CD4-positive, CD25-positive, alpha-beta regulatory T cell (primary cell): ENCODE measurements around the gene TFF1. TPM values are rescaled to one million over a fixed set of nuclear protein-coding genes. Genes with fewer than 3 reads are reported as not detected.

Experiments
- ATAC-seq, 2 donors: fragments of 150-1000 bp; cut with Tn5 transposase; one replicate each; pipeline ENCODE4 v1.10.0; 2021; ENCODE audit warnings: low read depth in 2 of 2, moderate number of reproducible peaks in 2 of 2, moderate library complexity in 1 of 2
- DNase-seq, 3 donors: peaks; one replicate each; pipeline versions ENCODE4 v3.0.0 to v3.0.0-alpha.2; 2012 to 2022; ENCODE audit warnings: mixed read lengths in 1 of 3
- H3K27ac ChIP-seq: one replicate; pipeline ENCODE4 v1.7.0; 2013; ENCODE audit warnings: mild to moderate bottlenecking, low read length; ENCODE audit not compliant: insufficient read depth, poor library complexity, severe bottlenecking
- H3K27me3 ChIP-seq: one replicate; pipeline ENCODE4 v1.7.0; 2013; ENCODE audit warnings: low read length; ENCODE audit not compliant: control insufficient read depth, insufficient read depth
- H3K36me3 ChIP-seq: one replicate; pipeline ENCODE4 v1.7.0; 2013; ENCODE audit warnings: mild to moderate bottlenecking, low read length, moderate library complexity; ENCODE audit not compliant: control insufficient read depth, insufficient read depth
- H3K4me1 ChIP-seq: 2 replicates; pipeline ENCODE4 v1.7.0; 2013; ENCODE audit warnings: mild to moderate bottlenecking, low read length; ENCODE audit not compliant: insufficient read depth, control insufficient read depth, poor library complexity, severe bottlenecking
- H3K4me3 ChIP-seq: one replicate; pipeline ENCODE4 v1.7.0; 2013; ENCODE audit warnings: low read depth, mild to moderate bottlenecking, low read length, moderate library complexity
- H3K9me3 ChIP-seq, 2 experiments: 1 replicate in 1 of 2; 2 replicates in 1 of 2; pipeline ENCODE4 v1.7.0; 2013; ENCODE audit warnings: low read length in 2 of 2, mild to moderate bottlenecking in 1 of 2, moderate library complexity in 1 of 2; ENCODE audit not compliant: control insufficient read depth in 2 of 2
- H3K27ac Mint-ChIP-seq, 3 donors: one replicate each; pipeline ENCODE4 v1.8.0; 2020 to 2022; ENCODE audit warnings: mild to moderate bottlenecking in 3 of 3, mixed read lengths in 3 of 3, moderate library complexity in 2 of 3
- H3K27me3 Mint-ChIP-seq: one replicate; pipeline ENCODE4 v1.8.0; 2022; ENCODE audit warnings: mild to moderate bottlenecking, mixed read lengths
- H3K36me3 Mint-ChIP-seq: one replicate; pipeline ENCODE4 v1.8.0; 2020; ENCODE audit warnings: mixed read lengths
- H3K4me1 Mint-ChIP-seq, 4 donors: one replicate each; pipeline ENCODE4 v1.8.0; 2020 to 2022; ENCODE audit warnings: mixed read lengths in 4 of 4, mild to moderate bottlenecking in 1 of 4
- H3K4me3 Mint-ChIP-seq, 4 donors: one replicate each; pipeline ENCODE4 v1.8.0; 2020 to 2022; ENCODE audit warnings: mild to moderate bottlenecking in 4 of 4, mixed read lengths in 4 of 4, moderate library complexity in 3 of 4
- H3K9me3 Mint-ChIP-seq, 7 donors: one replicate each; pipeline ENCODE4 v1.8.0; 2020 to 2022; ENCODE audit warnings: mixed read lengths in 7 of 7, mild to moderate bottlenecking in 3 of 7, moderate library complexity in 2 of 7
- polyA plus RNA-seq, 4 donors: library from polyadenylated mRNA; unstranded; fragments of 300-500 nt; fragmentation: Illumina TruSeq; gene quantifications; one replicate each; pipeline ENCODE4 v1.2.3, GENCODE V29; 2021
- total RNA-seq: library from RNA; stranded (reverse); gene quantifications from one replicate; pipeline ENCODE4 v1.2.3, GENCODE V29; 2022

Gene TFF1
- total and polyA plus RNA-seq, 5 donors from 2014 or later: not detected

DNA sequence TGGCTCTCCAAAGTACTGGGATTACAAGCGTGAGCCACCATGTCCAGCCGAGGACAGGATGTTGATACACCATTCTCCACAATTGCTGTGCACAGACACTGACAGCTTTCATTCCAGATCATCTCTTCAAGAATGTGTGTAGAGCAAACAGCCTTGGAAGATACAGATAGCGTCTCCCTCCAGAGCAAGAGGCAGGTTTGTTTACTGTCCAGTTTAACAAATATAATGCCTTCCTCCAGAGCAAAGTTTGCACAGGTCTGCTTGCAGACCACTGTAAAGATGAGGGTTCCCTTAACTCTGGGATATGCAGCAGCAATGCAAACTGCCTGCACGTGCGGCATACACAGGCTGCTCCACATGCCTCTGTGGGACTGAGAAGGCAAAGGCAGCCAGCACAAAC lies 25.0 kb upstream of the TFF1 start:
- Mint-ChIP-seq H3K4me3 (no peak overlapping the region), H3K27me3 (no peaks in the 10 kb centered on the region), H3K36me3 (no peaks in the 10 kb centered on the region)

DNA sequence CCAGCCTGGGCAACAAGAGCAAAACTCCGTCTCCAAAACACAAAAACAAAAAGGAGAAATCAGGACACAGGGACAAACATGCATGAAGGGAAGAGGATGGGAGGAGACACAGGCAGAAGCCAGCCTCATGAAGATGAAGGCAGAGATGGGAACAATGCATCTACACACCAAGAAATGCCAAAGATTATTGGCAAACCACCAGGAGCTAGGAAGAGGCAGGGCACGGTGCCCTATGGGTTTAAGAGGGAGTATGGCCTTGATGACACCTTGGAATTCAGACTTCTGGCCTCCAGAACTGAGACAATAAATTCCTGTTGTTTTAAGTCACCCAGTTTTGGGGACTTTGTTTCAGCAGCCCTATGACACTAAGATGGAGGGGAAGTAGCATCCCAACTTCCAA lies 24.4 kb upstream of the TFF1 start:
- H3K4me3 ChIP-seq: no peak overlapping the region
- Mint-ChIP-seq H3K36me3 (no peaks in the 10 kb centered on the region), H3K4me3 (no peak overlapping the region), H3K9me3 (no peaks in the 10 kb centered on the region), H3K27me3 (no peaks in the 10 kb centered on the region), H3K4me1 (peaks cover 11 to 41% (median 20%) of the 10 kb centered on the region in 4 donors), H3K27ac (peak overlapping the region; percentile 47 to 76 (median 65))
- no peak for DNase-seq
- no peak overlapping the region for H3K27ac ChIP-seq
- ATAC-seq: no peak
- H3K9me3 ChIP-seq: no peaks in the 10 kb centered on the region
- no peaks in the 10 kb centered on the region for H3K36me3 ChIP-seq
- H3K4me1 ChIP-seq: peaks cover 9% of the 10 kb centered on the region
- no peaks in the 10 kb centered on the region for H3K27me3 ChIP-seq

More for the DNA sequence above, 25.0 kb upstream of the TFF1 start:
- peaks cover 11 to 39% (median 19%) of the 10 kb centered on the region in 4 donors for H3K4me1 Mint-ChIP-seq
- peaks cover 9% of the 10 kb centered on the region for H3K4me1 ChIP-seq
- H3K9me3 Mint-ChIP-seq: no peaks in the 10 kb centered on the region
- no peaks in the 10 kb centered on the region for H3K27me3 ChIP-seq
- no peaks in the 10 kb centered on the region for H3K36me3 ChIP-seq
- H3K27ac Mint-ChIP-seq: peak overlapping the region in 2 of 3 donors; percentile 11 to 47
- H3K27ac ChIP-seq: no peak overlapping the region
- H3K9me3 ChIP-seq: no peaks in the 10 kb centered on the region
- ATAC-seq (no peak), DNase-seq (no peak)
- H3K4me3 ChIP-seq: no peak overlapping the region

DNA sequence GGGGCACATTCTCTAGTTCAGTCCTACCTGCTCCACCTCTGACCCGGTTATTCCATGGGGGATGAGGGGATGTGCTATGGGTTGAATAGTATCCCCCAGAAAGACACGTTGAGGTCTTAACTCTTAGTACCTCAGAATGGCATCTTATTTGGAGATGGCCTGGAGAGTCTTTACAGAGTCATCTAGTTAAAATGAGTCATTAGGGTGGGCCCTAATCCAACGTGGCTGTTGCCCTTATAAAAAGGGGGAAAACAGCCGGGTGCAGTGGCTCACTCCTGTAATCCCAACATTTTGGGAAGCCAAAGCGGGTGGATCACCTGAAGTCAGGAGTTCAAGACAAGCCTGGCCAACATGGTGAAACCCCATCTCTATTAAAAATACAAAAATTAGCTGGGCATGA lies 23.9 kb upstream of the TFF1 start:
- H3K4me3 Mint-ChIP-seq: no peak overlapping the region
- H3K27ac ChIP-seq: no peak overlapping the region
- H3K4me1 ChIP-seq: peaks cover 11% of the 10 kb centered on the region
- ATAC-seq (no peak), DNase-seq (no peak)
- no peaks in the 10 kb centered on the region for H3K36me3 Mint-ChIP-seq
- no peak overlapping the region for H3K27ac Mint-ChIP-seq
- peaks cover 0 to 2% (median 0%) of the 10 kb centered on the region in 7 donors for H3K9me3 Mint-ChIP-seq
- no peaks in the 10 kb centered on the region for H3K9me3 ChIP-seq
- H3K4me3 ChIP-seq: no peak overlapping the region
- no peaks in the 10 kb centered on the region for H3K36me3 ChIP-seq
- no peaks in the 10 kb centered on the region for H3K27me3 Mint-ChIP-seq
- H3K27me3 ChIP-seq: no peaks in the 10 kb centered on the region
- peaks cover 11 to 46% (median 22%) of the 10 kb centered on the region in 4 donors for H3K4me1 Mint-ChIP-seq

DNA sequence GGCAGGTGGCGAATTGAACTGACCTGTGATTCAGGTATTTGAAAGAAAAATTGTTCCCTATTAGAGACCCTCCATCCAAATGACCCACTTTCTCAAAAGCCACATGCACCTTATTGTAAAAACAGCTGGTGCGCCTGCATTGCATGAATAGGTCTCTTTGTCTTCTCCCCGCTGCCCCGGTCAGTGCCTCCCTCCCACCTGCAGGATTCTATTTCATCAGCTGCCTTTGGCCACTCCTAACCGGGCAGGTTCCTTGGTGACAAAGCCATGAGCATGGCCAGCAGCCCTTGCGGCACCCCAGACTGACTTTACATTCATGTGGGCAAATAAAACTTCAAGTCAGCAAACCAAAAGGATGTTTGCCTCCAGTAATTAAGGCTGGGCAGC lies 23.1 kb upstream of the TFF1 start:
- Histone ChIP-seq H3K9me3 (no peaks in the 10 kb centered on the region), H3K27ac (no peak overlapping the region), H3K36me3 (no peaks in the 10 kb centered on the region), H3K4me1 (peaks cover 19% of the 10 kb centered on the region), H3K4me3 (no peak overlapping the region), H3K27me3 (no peaks in the 10 kb centered on the region)
- ATAC-seq (no peak), DNase-seq (no peak)
- Mint-ChIP-seq H3K9me3 (peaks cover 0 to 3% (median 0%) of the 10 kb centered on the region in 7 donors), H3K4me3 (peak overlapping the region in 1 of 4 donors; percentile 15), H3K27ac (peak overlapping the region in 1 of 3 donors; percentile 76), H3K4me1 (peaks cover 11 to 51% (median 25%) of the 10 kb centered on the region in 4 donors), H3K36me3 (no peaks in the 10 kb centered on the region), H3K27me3 (no peaks in the 10 kb centered on the region)

DNA sequence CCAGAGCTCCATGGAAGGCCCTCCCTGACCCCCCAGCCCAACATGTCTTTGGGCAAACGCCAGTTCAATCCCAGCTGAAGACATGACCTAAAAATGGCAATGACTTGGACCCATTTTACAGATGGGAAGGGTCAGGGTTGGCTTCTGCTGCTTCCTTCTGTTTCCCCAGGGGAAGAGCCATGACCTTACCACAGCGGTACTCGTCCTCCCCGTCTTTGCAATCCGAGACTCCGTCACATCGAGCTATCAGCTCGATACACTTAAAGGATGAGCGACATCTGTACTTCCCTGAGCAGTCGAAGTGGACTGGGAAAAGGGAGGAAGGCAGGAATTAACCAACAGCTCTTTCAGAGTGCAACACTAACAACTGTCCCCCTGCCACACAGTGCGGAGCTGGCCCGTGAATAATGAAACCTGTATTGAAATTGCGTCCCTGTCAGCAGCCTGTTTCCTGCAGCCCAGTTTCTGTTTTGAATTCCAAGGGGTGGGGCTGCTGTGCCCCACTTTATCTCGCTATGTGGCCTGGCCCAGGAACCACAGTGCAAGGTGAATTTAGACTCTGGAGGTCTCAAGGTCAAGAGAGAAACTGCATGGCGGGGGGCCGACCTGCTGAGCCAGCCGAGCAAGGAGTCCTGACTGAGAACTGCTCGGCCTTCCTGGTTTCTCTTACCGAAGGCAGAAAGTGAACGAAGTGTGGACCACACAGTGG lies 22.6 kb upstream of the TFF1 start:
- peaks cover 11 to 56% (median 29%) of the 10 kb centered on the region in 4 donors for H3K4me1 Mint-ChIP-seq
- no peaks in the 10 kb centered on the region for H3K27me3 Mint-ChIP-seq
- peak overlapping the region in 2 of 3 donors; percentile 32 to 55 for H3K27ac Mint-ChIP-seq
- Histone ChIP-seq H3K27me3 (no peaks in the 10 kb centered on the region), H3K36me3 (no peaks in the 10 kb centered on the region), H3K9me3 (no peaks in the 10 kb centered on the region), H3K4me3 (no peak overlapping the region), H3K27ac (no peak overlapping the region), H3K4me1 (peaks cover 22% of the 10 kb centered on the region)
- H3K9me3 Mint-ChIP-seq: peaks cover 0 to 3% (median 0%) of the 10 kb centered on the region in 7 donors
- H3K36me3 Mint-ChIP-seq: no peaks in the 10 kb centered on the region
- ATAC-seq (no peak), DNase-seq (no peak)
- peak overlapping the region in 1 of 4 donors; percentile 15 for H3K4me3 Mint-ChIP-seq

DNA sequence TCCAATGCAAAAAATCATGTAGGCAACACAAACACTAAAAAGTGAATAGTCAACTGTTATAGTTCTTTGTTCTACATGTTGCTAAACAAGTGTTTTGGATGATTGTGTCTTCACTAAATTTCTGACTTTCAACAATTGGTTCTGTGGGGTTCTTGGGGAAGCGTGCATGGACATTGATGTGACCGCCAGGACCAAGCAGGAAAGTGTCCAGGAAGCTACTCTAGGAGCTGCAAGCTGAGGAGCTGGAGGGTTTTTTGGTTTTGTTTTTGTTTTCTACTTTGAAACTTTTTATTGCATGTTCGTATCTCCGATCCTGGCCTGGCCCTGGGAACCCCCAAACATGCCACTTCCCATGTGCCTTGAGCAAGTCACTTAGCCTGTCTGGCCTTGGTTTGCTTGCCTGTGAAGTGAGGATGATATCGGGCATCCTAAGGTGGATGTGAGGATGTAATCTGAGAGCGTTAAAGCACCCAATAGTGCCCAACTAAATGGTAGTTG lies 21.6 kb upstream of the TFF1 start:
- Mint-ChIP-seq H3K27ac (no peak overlapping the region), H3K4me3 (no peak overlapping the region), H3K36me3 (no peaks in the 10 kb centered on the region), H3K9me3 (peaks cover 0 to 3% (median 0%) of the 10 kb centered on the region in 7 donors), H3K27me3 (no peaks in the 10 kb centered on the region), H3K4me1 (peaks cover 5 to 50% (median 24%) of the 10 kb centered on the region in 4 donors)
- Histone ChIP-seq H3K36me3 (no peaks in the 10 kb centered on the region), H3K27me3 (no peaks in the 10 kb centered on the region), H3K4me1 (peaks cover 20% of the 10 kb centered on the region), H3K27ac (no peak overlapping the region), H3K9me3 (no peaks in the 10 kb centered on the region), H3K4me3 (no peak overlapping the region)
- ATAC-seq (no peak), DNase-seq (no peak)

DNA sequence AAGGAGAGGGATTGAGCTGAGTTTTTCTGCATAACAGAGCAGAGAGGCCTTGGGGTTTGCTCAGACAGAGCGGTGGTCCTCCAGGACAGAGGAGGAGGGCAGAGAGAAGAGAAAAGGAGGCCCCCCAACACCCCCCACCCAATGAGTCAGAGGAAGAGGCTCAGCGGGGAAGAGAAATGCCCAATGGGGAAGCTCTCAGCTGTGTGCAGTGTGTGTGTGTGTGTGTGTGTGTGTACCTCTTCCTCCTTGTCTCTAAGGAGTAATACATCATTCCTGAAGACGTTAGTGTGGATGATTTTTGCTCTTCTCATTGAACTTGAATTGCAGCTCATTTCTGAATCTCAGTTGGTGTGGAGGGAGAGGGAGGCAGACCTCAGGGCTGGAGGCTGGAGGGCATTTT lies 20.8 kb upstream of the TFF1 start:
- no peak overlapping the region for H3K27ac Mint-ChIP-seq
- peaks cover 0 to 2% of the 10 kb centered on the region in 2 experiments for H3K9me3 ChIP-seq
- peaks cover 14% of the 10 kb centered on the region for H3K4me1 ChIP-seq
- no peak overlapping the region for H3K4me3 ChIP-seq
- no peaks in the 10 kb centered on the region for H3K27me3 ChIP-seq
- no peaks in the 10 kb centered on the region for H3K27me3 Mint-ChIP-seq
- H3K36me3 ChIP-seq: no peaks in the 10 kb centered on the region
- DNase-seq (no peak), ATAC-seq (no peak)
- peaks cover 0 to 9% (median 0%) of the 10 kb centered on the region in 7 donors for H3K9me3 Mint-ChIP-seq
- no peak overlapping the region for H3K4me3 Mint-ChIP-seq
- peaks cover 5 to 43% (median 20%) of the 10 kb centered on the region in 4 donors for H3K4me1 Mint-ChIP-seq
- no peaks in the 10 kb centered on the region for H3K36me3 Mint-ChIP-seq
- H3K27ac ChIP-seq: no peak overlapping the region
